GM12878 (cell line): ENCODE data around the gene CNNM1. TPM values are rescaled to one million over a fixed set of nuclear protein-coding genes. Genes with fewer than 3 reads are reported as not detected.

Source experiments
- ATAC-seq: fragments of 200-7000 bp; cut with Tn5 transposase; 3 replicates; pipeline ENCODE4 v1.9.1; 2020; ENCODE audit warnings: mild to moderate bottlenecking, moderate library complexity
- BruUV-seq: library from RNA; stranded (reverse); fragments of 400-500 nt; replicated peaks from 2 replicates; lab custom pipeline; 2021; lab: Mats Ljungman, UMichigan
- CTCF ChIA-PET: fragments of 300-600 bp; sonication (Branson Sonifier 250); formaldehyde crosslinking; extraction: SDS; loops from one replicate; lab custom pipeline; 2021; ENCODE audit warnings: inconsistent platforms; lab: Yijun Ruan, JAX
- POLR2A ChIA-PET: fragments of 350-600 bp; formaldehyde crosslinking; extraction: SDS; loops from one replicate; lab custom pipeline; 2021; ENCODE audit warnings: inconsistent platforms; lab: Charles Lee
- RAD21 ChIA-PET: fragments of 300-600 bp; sonication (Branson Sonifier 250); formaldehyde crosslinking; loops from one replicate; lab custom pipeline; 2023; ENCODE audit warnings: antibody characterized with exemption; ENCODE audit not compliant: unreplicated experiment; lab: Charles Lee
- SMC1A ChIA-PET: fragments of 300-600 bp; sonication (Branson Sonifier 250); formaldehyde crosslinking; loops from one replicate; lab custom pipeline; 2023; ENCODE audit not compliant: unreplicated experiment, uncharacterized antibody; lab: Charles Lee
- DNase-seq: peaks from one replicate; pipeline ENCODE4 v3.0.0-alpha.2; 2011; ENCODE audit warnings: low read depth, low spot score
- FAIRE-seq: peaks from 3 replicates; lab custom pipeline; 2011; peaks lifted over from hg19 to GRCh38; lab: Jason Lieb, UNC
- H2AFZ ChIP-seq: 2 replicates; pipeline ENCODE4 v1.6.0; 2011; ENCODE audit warnings: low read depth, low read length, control low read depth; ENCODE audit not compliant: control insufficient read depth
- H3K27ac ChIP-seq: 2 replicates; pipeline ENCODE4 v1.5.1; 2011; ENCODE audit warnings: control low read depth; ENCODE audit not compliant: control insufficient read depth, insufficient read depth
- H3K27me3 ChIP-seq, 2 experiments: replicated peaks in 1 of 2; 2 replicates each; pipeline versions ENCODE4 v1.6.0 to v1.6.1; 2011; ENCODE audit warnings: low read length in 1 of 2; ENCODE audit not compliant: control insufficient read depth in 2 of 2, insufficient read depth in 2 of 2
- H3K36me3 ChIP-seq, 2 experiments: 2 replicates each; pipeline ENCODE4 v1.5.1; 2011; ENCODE audit warnings: low read length in 1 of 2; ENCODE audit not compliant: control insufficient read depth in 2 of 2, insufficient read depth in 2 of 2
- H3K4me1 ChIP-seq: 2 replicates; pipeline ENCODE4 v1.6.1; 2011; ENCODE audit warnings: mild to moderate bottlenecking, low read length, moderate library complexity, mixed read lengths; ENCODE audit not compliant: control insufficient read depth, insufficient read depth
- H3K4me2 ChIP-seq: 2 replicates; pipeline ENCODE4 v1.6.0; 2011; ENCODE audit warnings: control low read depth; ENCODE audit not compliant: control insufficient read depth, insufficient read depth
- H3K4me3 ChIP-seq: fragments of 200-600 bp; sonication (generic); 2 replicates; pipeline ENCODE4 v1.5.1; 2016
- H3K79me2 ChIP-seq: 2 replicates; pipeline ENCODE4 v1.6.0; 2011; ENCODE audit warnings: low read length; ENCODE audit not compliant: control insufficient read depth, insufficient read depth
- H3K9ac ChIP-seq: 2 replicates; pipeline ENCODE4 v1.8.0; 2011; ENCODE audit warnings: low read length, control low read depth, mixed read lengths; ENCODE audit not compliant: control insufficient read depth, insufficient read depth
- H3K9me3 ChIP-seq: replicated peaks from 3 replicates; pipeline ENCODE4 v1.5.1; 2011; ENCODE audit warnings: mild to moderate bottlenecking, low read length; ENCODE audit not compliant: control insufficient read depth, insufficient read depth
- H4K20me1 ChIP-seq: 2 replicates; pipeline ENCODE4 v1.6.0; 2011; ENCODE audit not compliant: control insufficient read depth, insufficient read depth
- E4F1 ChIP-seq: fragments of 450-650 bp; IDR thresholded peaks from 2 replicates; pipeline ENCODE4 v1.6.1; 2018; ENCODE audit warnings: borderline replicate concordance, mild to moderate bottlenecking; ENCODE audit not compliant: partially characterized antibody
- ELK1 ChIP-seq: IDR thresholded peaks from 2 replicates; pipeline ENCODE4 v1.6.1; 2012; ENCODE audit warnings: low read depth, low read length, improper control_type of control experiment
- EZH2 ChIP-seq: IDR thresholded peaks from 2 replicates; pipeline ENCODE4 v1.6.1; 2012; ENCODE audit warnings: low read depth, mild to moderate bottlenecking, control low read depth, inconsistent platforms, low read length, borderline replicate concordance; ENCODE audit not compliant: control insufficient read depth
- FOS ChIP-seq: IDR thresholded peaks from 3 replicates; pipeline ENCODE4 v1.6.1; 2011; ENCODE audit warnings: borderline replicate concordance; ENCODE audit not compliant: insufficient read length; ENCODE audit errors: extremely low read depth
- FOXM1 ChIP-seq: IDR thresholded peaks from 2 replicates; pipeline ENCODE4 v1.6.1; 2012; ENCODE audit warnings: low read depth, mild to moderate bottlenecking, inconsistent platforms, low read length, moderate library complexity
- SMC3 ChIP-seq: IDR thresholded peaks from 2 replicates; pipeline ENCODE4 v1.6.1; 2011; ENCODE audit warnings: low read length, improper control_type of control experiment, borderline replicate concordance
- SRF ChIP-seq, 2 experiments: IDR thresholded peaks; 2 replicates each; pipeline ENCODE4 v1.6.1; 2011; ENCODE audit warnings: low read depth in 2 of 2, low read length in 2 of 2, mild to moderate bottlenecking in 1 of 2, moderate library complexity in 1 of 2
- SUZ12 ChIP-seq: fragments of 200-600 bp; sonication (generic); IDR thresholded peaks from one replicate; pipeline ENCODE4 v1.6.1; 2018; ENCODE audit warnings: antibody characterized with exemption, mild to moderate bottlenecking; ENCODE audit not compliant: unreplicated experiment
- TAF1 ChIP-seq: IDR thresholded peaks from 2 replicates; pipeline ENCODE4 v1.6.1; 2011; ENCODE audit warnings: mild to moderate bottlenecking, low read depth, low read length, borderline replicate concordance
- ZNF592 ChIP-seq: fragments of 450-650 bp; IDR thresholded peaks from 2 replicates; pipeline ENCODE4 v1.6.1; 2017; ENCODE audit warnings: mild to moderate bottlenecking, moderate library complexity
- WGBS: methylation state at CpG from one replicate; pipeline ENCODE4 v1.1.6; 2016; ENCODE audit warnings: low lambda C conversion rate; ENCODE audit not compliant: insufficient replicate concordance, insufficient coverage; ENCODE audit errors: missing lambda C conversion rate; 5-methylcytosine and 5-hydroxymethylcytosine counted together
- in situ Hi-C: fragments of 300-500 bp; cut with MboI; formaldehyde crosslinking; loops from 9 replicates; pipeline ENCODE4 v1.14.3; 2018; ENCODE audit warnings: mixed read lengths
- intact Hi-C: fragments of 100-400 bp; cut with micrococcal nuclease; formaldehyde crosslinking; loops from one replicate; pipeline ENCODE4 v1.14.2; 2022; ENCODE audit not compliant: unreplicated experiment
- polyA plus RNA-seq, 11 experiments: library from polyadenylated mRNA; depleted of rRNA in 4 of 11; unstranded in 6 of 11; stranded (reverse) in 5 of 11; fragments of >200 nt; fragmentation: Nextera tagmentation in 4 of 11; fragmentation: Illumina TruSeq in 1 of 11; extraction: Ambion mirVana in 4 of 11; extraction: Trizol in 1 of 11; gene quantifications; 1 replicate in 1 of 11; 2 replicates in 10 of 11; pipeline versions ENCODE4 v1.2.1 to v1.2.3, GENCODE V29; 2011 to 2016; ENCODE audit warnings: inconsistent platforms in 2 of 11, missing spikeins in 2 of 11, low read depth in 1 of 11
- total RNA-seq, 4 experiments: library from RNA; depleted of rRNA in 3 of 4; stranded (reverse); fragments of >200 nt in 3 of 4; fragmentation: Illumina TruSeq in 1 of 4; extraction: Trizol in 1 of 4; gene quantifications; 2 replicates each; pipeline versions ENCODE4 v1.2.1 to v1.2.3, GENCODE V29; 2013 to 2021
- TF ChIP-seq, protein P1 (sequence below), 3 experiments: IDR thresholded peaks in 2 of 3; conservative IDR thresholded peaks in 1 of 3; 2 replicates each; pipeline ENCODE4 v1.5.1; 2011; ENCODE audit warnings: low read depth in 3 of 3, low read length in 3 of 3, mild to moderate bottlenecking in 3 of 3, control low read depth in 2 of 3, moderate library complexity in 2 of 3, inconsistent platforms in 1 of 3, mixed read lengths in 1 of 3; ENCODE audit not compliant: control insufficient read depth in 2 of 3, insufficient read depth in 1 of 3; ENCODE audit errors: extremely low read depth in 1 of 3

The CNNM1 gene
- total and polyA plus RNA-seq, 10 of the 15 experiments (the other 5 are each of a cell fraction or from before 2014, with no cell fraction given), result 0.01 TPM; not detected in 9

GRCh38 chr10:99339563-99340047 lies 10.4 kb downstream of the CNNM1 start (continued):
- TF ChIP-seq, protein P1, sequence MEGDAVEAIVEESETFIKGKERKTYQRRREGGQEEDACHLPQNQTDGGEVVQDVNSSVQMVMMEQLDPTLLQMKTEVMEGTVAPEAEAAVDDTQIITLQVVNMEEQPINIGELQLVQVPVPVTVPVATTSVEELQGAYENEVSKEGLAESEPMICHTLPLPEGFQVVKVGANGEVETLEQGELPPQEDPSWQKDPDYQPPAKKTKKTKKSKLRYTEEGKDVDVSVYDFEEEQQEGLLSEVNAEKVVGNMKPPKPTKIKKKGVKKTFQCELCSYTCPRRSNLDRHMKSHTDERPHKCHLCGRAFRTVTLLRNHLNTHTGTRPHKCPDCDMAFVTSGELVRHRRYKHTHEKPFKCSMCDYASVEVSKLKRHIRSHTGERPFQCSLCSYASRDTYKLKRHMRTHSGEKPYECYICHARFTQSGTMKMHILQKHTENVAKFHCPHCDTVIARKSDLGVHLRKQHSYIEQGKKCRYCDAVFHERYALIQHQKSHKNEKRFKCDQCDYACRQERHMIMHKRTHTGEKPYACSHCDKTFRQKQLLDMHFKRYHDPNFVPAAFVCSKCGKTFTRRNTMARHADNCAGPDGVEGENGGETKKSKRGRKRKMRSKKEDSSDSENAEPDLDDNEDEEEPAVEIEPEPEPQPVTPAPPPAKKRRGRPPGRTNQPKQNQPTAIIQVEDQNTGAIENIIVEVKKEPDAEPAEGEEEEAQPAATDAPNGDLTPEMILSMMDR (IDR thresholded peaks at IDR 0.05 in 2 of 3, conservative IDR thresholded peaks at IDR 0.05 in 1 of 3; ENCODE audit: control insufficient read depth in 2 of 3, extremely low read depth in 1 of 3, insufficient read depth in 1 of 3, low read depth in 3 of 3, low read length in 3 of 3), result no peak

DNA sequence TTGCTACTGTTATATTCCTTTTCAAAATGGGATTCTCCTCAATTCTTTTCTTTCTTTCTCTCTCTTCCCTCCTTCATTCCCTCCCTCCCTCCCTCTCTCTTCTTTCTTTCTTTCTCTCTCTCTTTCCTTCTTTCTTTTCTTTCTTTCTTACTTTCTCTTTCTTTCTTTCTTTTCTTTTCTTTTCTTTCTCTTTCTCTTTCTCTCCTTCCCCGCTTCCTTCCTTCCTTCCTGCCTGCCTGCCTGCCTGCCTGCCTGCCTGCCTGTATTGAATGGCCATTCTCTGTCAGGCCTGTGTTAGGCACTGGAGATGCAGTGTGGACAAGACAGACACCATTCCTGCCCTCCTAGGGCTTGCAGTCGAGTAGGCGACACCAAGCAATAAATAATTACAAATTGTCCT lies 11.5 kb downstream of the CNNM1 start:
- Histone ChIP-seq H3K36me3 (no peaks in the 10 kb centered on the region), H3K79me2 (no peaks in the 10 kb centered on the region), H3K4me2 (no peak overlapping the region), H3K4me3 (no peak overlapping the region), H2AFZ (no peak overlapping the region), H3K9me3 (no peaks in the 10 kb centered on the region), H4K20me1 (no peaks in the 10 kb centered on the region), H3K4me1 (no peaks in the 10 kb centered on the region), H3K27ac (no peak overlapping the region), H3K9ac (no peak overlapping the region), H3K27me3 (no peaks in the 10 kb centered on the region; a peak in 1 of 4 replicates)
- SMC1A ChIA-PET, result interaction anchor here (1.0 kb wide), 1 partner anchor 23 kb away, joined by 3 read pairs; no protein-coding TSS in a partner anchor
- DNase-seq (no peak), ATAC-seq (no peak), FAIRE-seq (no peak)
- POLR2A ChIA-PET, result no interaction called here
- in situ Hi-C loops, result no loop called here
- CTCF ChIA-PET, result no interaction called here
- BruUV-seq, result no TSS peak
- 34% methylated on average over 3 of the region's 3 CpGs for WGBS
- intact Hi-C loops, result no loop called here
- RAD21 ChIA-PET, result no interaction called here
- TF ChIP-seq FOS (no peak), FOXM1 (no peak), ZNF592 (no peak), TAF1 (no peak), SUZ12 (no peak), SMC3 (no peak), SRF (IDR thresholded peaks at IDR 0.05; ENCODE audit: low read depth in 2 of 2, low read length in 2 of 2) (no peak), E4F1 (no peak), EZH2 (no peak), ELK1 (no peak)
